CD14-positive monocyte (primary cell): ENCODE results near the gene DAPK2. TPM values are rescaled to one million over a fixed set of nuclear protein-coding genes. Genes with fewer than 3 reads are reported as not detected.
A peak's percentile ranks its signal among the peaks of the same experiment; 100 is the strongest.

Experiments
- DNase-seq, 3 donors: peaks; one replicate each; pipeline ENCODE4 v3.0.0-alpha.2; 2011 to 2022
- H2AFZ ChIP-seq: 2 replicates; pipeline ENCODE4 v1.6.0; 2012; ENCODE audit warnings: mild to moderate bottlenecking, low read depth, low read length, inconsistent platforms; ENCODE audit not compliant: insufficient read depth, poor library complexity, severe bottlenecking
- H3K27ac ChIP-seq, 2 donors: 1 replicate in 1 of 2; 2 replicates in 1 of 2; pipeline ENCODE4 v1.5.1; 2012 to 2013; ENCODE audit warnings: low read length in 2 of 2, control low read depth in 1 of 2, inconsistent platforms in 1 of 2, low read depth in 1 of 2, mild to moderate bottlenecking in 1 of 2
- H3K27me3 ChIP-seq, 2 donors: one replicate each; pipeline versions ENCODE4 v1.6.0 to v1.6.1; 2011 to 2013; ENCODE audit warnings: low read length in 2 of 2; ENCODE audit not compliant: control insufficient read depth in 2 of 2, insufficient read depth in 2 of 2
- H3K36me3 ChIP-seq, 2 donors: replicated peaks in 1 of 2; 1 replicate in 1 of 2; 2 replicates in 1 of 2; pipeline versions ENCODE4 v1.5.1 to v1.6.1; 2012 to 2013; ENCODE audit warnings: low read length in 2 of 2, control low read depth in 1 of 2, inconsistent platforms in 1 of 2, mild to moderate bottlenecking in 1 of 2; ENCODE audit not compliant: insufficient read depth in 2 of 2, control insufficient read depth in 1 of 2
- H3K4me1 ChIP-seq, 2 donors: 1 replicate in 1 of 2; 2 replicates in 1 of 2; pipeline versions ENCODE4 v1.5.1 to v1.6.1; 2012 to 2013; ENCODE audit warnings: low read length in 2 of 2, control low read depth in 1 of 2, inconsistent platforms in 1 of 2, mild to moderate bottlenecking in 1 of 2, moderate library complexity in 1 of 2; ENCODE audit not compliant: insufficient read depth in 2 of 2, control insufficient read depth in 1 of 2
- H3K4me2 ChIP-seq: replicated peaks from 2 replicates; pipeline ENCODE3; 2012; ENCODE audit warnings: low read length, moderate library complexity, mild to moderate bottlenecking; ENCODE audit not compliant: poor library complexity, severe bottlenecking; ENCODE audit errors: extremely low read depth
- H3K4me3 ChIP-seq, 3 experiments: fragments of 200-600 bp in 1 of 3; sonication (generic) in 1 of 3; replicated peaks in 1 of 3; 1 replicate in 2 of 3; 2 replicates in 1 of 3; pipeline ENCODE4 v1.5.1; 2011 to 2013; ENCODE audit warnings: low read length in 3 of 3, mild to moderate bottlenecking in 3 of 3, control low read depth in 2 of 3, low read depth in 2 of 3, inconsistent platforms in 1 of 3, moderate library complexity in 1 of 3
- H3K79me2 ChIP-seq: 2 replicates; pipeline ENCODE4 v1.6.0; 2012; ENCODE audit warnings: mild to moderate bottlenecking, control low read depth, inconsistent platforms, low read length, moderate library complexity; ENCODE audit not compliant: insufficient read depth
- H3K9ac ChIP-seq: 2 replicates; pipeline ENCODE4 v1.6.0; 2017; ENCODE audit warnings: low read length, mild to moderate bottlenecking; ENCODE audit not compliant: insufficient read depth, poor library complexity, severe bottlenecking
- H3K9me3 ChIP-seq, 2 donors: replicated peaks in 1 of 2; 1 replicate in 1 of 2; 2 replicates in 1 of 2; pipeline versions ENCODE4 v1.5.1 to v1.6.1; 2012 to 2013; ENCODE audit warnings: low read length in 2 of 2, control low read depth in 1 of 2; ENCODE audit not compliant: control insufficient read depth in 1 of 2, insufficient read depth in 1 of 2
- H4K20me1 ChIP-seq: 2 replicates; pipeline ENCODE4 v1.6.0; 2012; ENCODE audit warnings: mild to moderate bottlenecking, low read length, control low read depth, moderate library complexity; ENCODE audit not compliant: insufficient read depth
- H3K27ac Mint-ChIP-seq, 7 donors: one replicate each; pipeline ENCODE4 v1.8.0; 2020; ENCODE audit warnings: mild to moderate bottlenecking in 7 of 7, mixed read lengths in 7 of 7, moderate library complexity in 6 of 7, inconsistent platforms in 2 of 7
- H3K27me3 Mint-ChIP-seq, 3 donors: one replicate each; pipeline ENCODE4 v1.8.0; 2021 to 2022; ENCODE audit warnings: low read depth in 3 of 3, mild to moderate bottlenecking in 3 of 3, mixed read lengths in 3 of 3, moderate library complexity in 3 of 3, inconsistent platforms in 1 of 3
- H3K36me3 Mint-ChIP-seq, 2 donors: one replicate each; pipeline ENCODE4 v1.8.0; 2020; ENCODE audit warnings: mixed read lengths in 2 of 2, inconsistent platforms in 1 of 2, mild to moderate bottlenecking in 1 of 2
- H3K4me1 Mint-ChIP-seq: one replicate; pipeline ENCODE4 v1.8.0; 2020; ENCODE audit warnings: mild to moderate bottlenecking, mixed read lengths
- H3K4me3 Mint-ChIP-seq, 2 donors: one replicate each; pipeline ENCODE4 v1.8.0; 2020; ENCODE audit warnings: mild to moderate bottlenecking in 2 of 2, mixed read lengths in 2 of 2, moderate library complexity in 1 of 2
- H3K9me3 Mint-ChIP-seq, 7 donors: one replicate each; pipeline ENCODE4 v1.8.0; 2020 to 2022; ENCODE audit warnings: mixed read lengths in 7 of 7, mild to moderate bottlenecking in 6 of 7, moderate library complexity in 6 of 7, inconsistent platforms in 2 of 7
- CTCF ChIP-seq: fragments of 200-600 bp; IDR thresholded peaks from one replicate; pipeline ENCODE4 v1.8.0; 2022; ENCODE audit warnings: antibody characterized with exemption, mild to moderate bottlenecking
- WGBS: methylation state at CpG from one replicate; pipeline ENCODE4 v1.1.5; 2013; ENCODE audit warnings: missing lambda C conversion rate; ENCODE audit not compliant: insufficient coverage; 5-methylcytosine and 5-hydroxymethylcytosine counted together
- intact Hi-C, 2 donors: fragments of 100-400 bp; cut with micrococcal nuclease; formaldehyde crosslinking; loops; one replicate each; pipeline versions ENCODE4 v1.15.0 to v1.15.1; 2023
- polyA plus RNA-seq, 3 donors: library from polyadenylated mRNA; depleted of rRNA in 1 of 3; unstranded in 2 of 3; stranded (reverse) in 1 of 3; fragments of 300-500 nt in 2 of 3; fragments of >200 nt in 1 of 3; fragmentation: Illumina TruSeq in 2 of 3; gene quantifications; 1 replicate in 2 of 3; 2 replicates in 1 of 3; pipeline ENCODE4 v1.2.3, GENCODE V29; 2012 to 2021

The DAPK2 gene
- polyA plus RNA-seq, 3 donors, result 0.59 to 4.1 (median 2.1) TPM

- H2AFZ ChIP-seq, result no peak overlapping the region
- H3K4me2 ChIP-seq, result no peak overlapping the region
- H3K27ac ChIP-seq, result no peak overlapping the region
These were observed 151.7 kb downstream of the DAPK2 start for GRCh38 chr15:63894662-63894949.

GRCh38 chr15:63893866-63894661, 152.2 kb downstream of the DAPK2 start:
- no peak overlapping the region for H3K9ac ChIP-seq
- H3K27me3 ChIP-seq, result no peaks in the 10 kb centered on the region
- no peaks in the 10 kb centered on the region for H4K20me1 ChIP-seq
- WGBS, result 88% methylated on average over 9 of the region's 12 CpGs
- no peak overlapping the region for H3K4me3 ChIP-seq
- H3K4me2 ChIP-seq, result peak overlapping the region; percentile 12
- H2AFZ ChIP-seq, result no peak overlapping the region
- H3K9me3 ChIP-seq, result no peaks in the 10 kb centered on the region
- no peaks in the 10 kb centered on the region for H3K36me3 ChIP-seq
- H3K27ac Mint-ChIP-seq, result peak overlapping the region in 4 of 7 donors; percentile 15 to 73 (median 38)
- no peak for TF ChIP-seq CTCF
- H3K27ac ChIP-seq, result no peak overlapping the region
- intact Hi-C loops, result loop anchor here in 1 of 2 donors (5.0 kb wide), 2 partner anchors 62 to 173 kb away; partner anchors contain the start of gene HERC1
- no peaks in the 10 kb centered on the region for H3K79me2 ChIP-seq
- H3K36me3 Mint-ChIP-seq, result no peaks in the 10 kb centered on the region
- H3K9me3 Mint-ChIP-seq, result peaks cover 0 to 6% (median 2%) of the 10 kb centered on the region in 7 donors
- H3K4me3 Mint-ChIP-seq, result no peak overlapping the region
- peaks cover 62 to 69% of the 10 kb centered on the region in 2 donors for H3K4me1 ChIP-seq
- no peak for DNase-seq
- peaks cover 0 to 7% (median 0%) of the 10 kb centered on the region in 3 donors for H3K27me3 Mint-ChIP-seq
- H3K4me1 Mint-ChIP-seq, result peaks cover 66% of the 10 kb centered on the region

More at GRCh38 chr15:63894662-63894949, 151.7 kb downstream of the DAPK2 start:
- H3K36me3 Mint-ChIP-seq, result no peaks in the 10 kb centered on the region
- intact Hi-C loops, result loop anchor here in 1 of 2 donors (5.0 kb wide), 2 partner anchors 62 to 173 kb away; partner anchors contain the start of gene HERC1
- H3K27me3 Mint-ChIP-seq, result peaks cover 0 to 7% (median 0%) of the 10 kb centered on the region in 3 donors
- no peak overlapping the region for H3K4me3 ChIP-seq
- no peak overlapping the region for H3K4me3 Mint-ChIP-seq
- peaks cover 67 to 74% of the 10 kb centered on the region in 2 donors for H3K4me1 ChIP-seq
- no peak overlapping the region for H3K27ac Mint-ChIP-seq
- no peaks in the 10 kb centered on the region for H3K79me2 ChIP-seq
- no peak for TF ChIP-seq CTCF
- no peaks in the 10 kb centered on the region for H3K9me3 ChIP-seq
- WGBS, result 96% methylated on average over 3 of the region's 6 CpGs
- peaks cover 0 to 6% (median 3%) of the 10 kb centered on the region in 7 donors for H3K9me3 Mint-ChIP-seq
- peaks cover 71% of the 10 kb centered on the region for H3K4me1 Mint-ChIP-seq
- no peaks in the 10 kb centered on the region for H3K27me3 ChIP-seq
- no peak for DNase-seq
- no peaks in the 10 kb centered on the region for H4K20me1 ChIP-seq
- H3K9ac ChIP-seq, result no peak overlapping the region
- H3K36me3 ChIP-seq, result no peaks in the 10 kb centered on the region
